CD8-positive, alpha-beta memory T cell (primary cell): ENCODE data around the gene PPARA. TPM values are rescaled to one million over a fixed set of nuclear protein-coding genes. Genes with fewer than 3 reads are reported as not detected.

Source experiments
- CTCF ChIA-PET: fragments of 350-600 bp; sonication (Branson Sonifier 250); formaldehyde crosslinking; loops from one replicate; lab custom pipeline; 2021; ENCODE audit warnings: antibody characterized with exemption; lab: Charles Lee
- POLR2A ChIA-PET: fragments of 350-600 bp; sonication (Branson Sonifier 250); formaldehyde crosslinking; loops from one replicate; lab custom pipeline; 2021; ENCODE audit warnings: antibody characterized with exemption; lab: Charles Lee
- DNase-seq, 5 donors: peaks; one replicate each; pipeline versions ENCODE4 v3.0.0 to v3.0.0-alpha.2; 2020 to 2022; ENCODE audit warnings: mixed read lengths in 1 of 5
- H3K27ac ChIP-seq: one replicate; pipeline ENCODE4 v1.7.0; 2013; ENCODE audit warnings: low read depth, mild to moderate bottlenecking, low read length, moderate library complexity
- H3K27me3 ChIP-seq: 2 replicates; pipeline ENCODE4 v1.7.0; 2013; ENCODE audit warnings: low read length, mild to moderate bottlenecking; ENCODE audit not compliant: insufficient read depth, poor library complexity, severe bottlenecking
- H3K36me3 ChIP-seq: 2 replicates; pipeline ENCODE4 v1.7.0; 2013; ENCODE audit warnings: mild to moderate bottlenecking, low read length, moderate library complexity; ENCODE audit not compliant: insufficient read depth
- H3K4me1 ChIP-seq: 2 replicates; pipeline ENCODE4 v1.7.0; 2013; ENCODE audit warnings: mild to moderate bottlenecking, low read length, moderate library complexity; ENCODE audit not compliant: insufficient read depth
- H3K4me3 ChIP-seq: 2 replicates; pipeline ENCODE4 v1.7.0; 2013; ENCODE audit warnings: mild to moderate bottlenecking, low read length
- H3K9me3 ChIP-seq: 2 replicates; pipeline ENCODE4 v1.7.0; 2013; ENCODE audit warnings: mild to moderate bottlenecking, low read length
- H3K27ac Mint-ChIP-seq, 8 donors: one replicate each; pipeline ENCODE4 v1.8.0; 2020 to 2021; ENCODE audit warnings: mixed read lengths in 8 of 8, mild to moderate bottlenecking in 6 of 8, inconsistent platforms in 3 of 8, moderate library complexity in 3 of 8
- H3K27me3 Mint-ChIP-seq, 2 donors: one replicate each; pipeline ENCODE4 v1.8.0; 2020 to 2021; ENCODE audit warnings: mixed read lengths in 2 of 2, mild to moderate bottlenecking in 1 of 2, moderate library complexity in 1 of 2
- H3K36me3 Mint-ChIP-seq, 3 donors: one replicate each; pipeline ENCODE4 v1.8.0; 2020 to 2021; ENCODE audit warnings: mixed read lengths in 3 of 3, inconsistent platforms in 1 of 3, mild to moderate bottlenecking in 1 of 3
- H3K4me1 Mint-ChIP-seq, 3 donors: one replicate each; pipeline ENCODE4 v1.8.0; 2020 to 2021; ENCODE audit warnings: mixed read lengths in 3 of 3, inconsistent platforms in 1 of 3, mild to moderate bottlenecking in 1 of 3
- H3K4me3 Mint-ChIP-seq, 7 donors: one replicate each; pipeline ENCODE4 v1.8.0; 2020 to 2021; ENCODE audit warnings: mixed read lengths in 7 of 7, mild to moderate bottlenecking in 6 of 7, moderate library complexity in 4 of 7, inconsistent platforms in 2 of 7
- H3K9me3 Mint-ChIP-seq, 5 donors: one replicate each; pipeline ENCODE4 v1.8.0; 2020 to 2022; ENCODE audit warnings: mixed read lengths in 5 of 5, mild to moderate bottlenecking in 3 of 5, moderate library complexity in 2 of 5, inconsistent platforms in 1 of 5
- polyA plus RNA-seq: library from polyadenylated mRNA; unstranded; fragments of 300-500 nt; fragmentation: Illumina TruSeq; gene quantifications from one replicate; pipeline ENCODE4 v1.2.3, GENCODE V29; 2021
- total RNA-seq, 2 experiments: library from RNA; stranded (reverse); gene quantifications; one replicate each; pipeline ENCODE4 v1.2.3, GENCODE V29; 2021

Gene PPARA
- total and polyA plus RNA-seq, 3 experiments from 2014 or later = 10.1 to 12.9 (median 11.2) TPM

DNA sequence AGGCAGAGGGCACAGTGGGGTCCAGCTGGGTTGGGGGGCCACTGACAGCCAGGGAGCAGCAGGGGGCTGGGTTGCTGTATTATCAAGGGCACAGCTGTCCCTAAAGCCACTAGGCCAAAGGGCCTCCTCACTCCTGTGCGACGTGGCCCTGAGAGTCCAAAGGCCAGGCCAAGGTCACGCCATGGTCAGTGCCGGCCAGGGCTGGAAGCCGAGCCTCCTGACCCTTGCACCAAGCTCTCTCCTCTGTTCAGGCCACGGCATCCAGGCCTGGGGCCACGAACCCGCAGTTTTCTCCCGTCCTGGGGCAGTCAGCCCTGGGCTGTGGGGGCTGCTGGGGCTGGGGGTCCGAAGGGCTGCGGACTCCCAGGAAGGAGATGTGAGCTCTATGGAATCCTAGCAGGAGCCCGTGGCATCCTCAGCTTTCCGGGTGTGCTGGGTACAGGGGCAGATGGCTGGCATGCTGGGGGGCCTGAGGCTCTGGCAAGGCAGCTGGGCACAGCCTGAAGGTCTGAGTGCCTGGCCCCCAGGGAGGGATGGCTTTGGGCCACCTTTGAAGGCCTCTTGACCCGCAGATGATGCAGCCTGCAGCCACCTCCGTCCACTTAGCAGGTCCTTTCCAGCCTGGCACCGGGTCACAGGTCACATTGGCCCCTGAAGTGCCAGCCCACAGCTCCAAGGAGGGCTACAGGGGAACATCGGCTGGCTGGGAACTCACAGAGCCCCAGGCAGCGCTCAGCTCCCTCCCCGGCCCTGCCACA is 17.3 kb upstream of the PPARA start:
- CTCF ChIA-PET = interaction anchor here (1.0 to 1.2 kb wide), 2 partner anchors 11 to 21 kb away, joined by 3 to 4 read pairs; no protein-coding TSS in a partner anchor
- Histone ChIP-seq H3K4me1 (no peaks in the 10 kb centered on the region), H3K36me3 (no peaks in the 10 kb centered on the region), H3K27me3 (no peaks in the 10 kb centered on the region), H3K27ac (no peak overlapping the region), H3K4me3 (no peak overlapping the region), H3K9me3 (no peaks in the 10 kb centered on the region)
- Mint-ChIP-seq H3K27me3 (no peaks in the 10 kb centered on the region), H3K36me3 (no peaks in the 10 kb centered on the region), H3K9me3 (no peaks in the 10 kb centered on the region), H3K4me1 (no peaks in the 10 kb centered on the region), H3K27ac (no peak overlapping the region), H3K4me3 (no peak overlapping the region)
- DNase-seq = peak in 1 of 5 donors; percentile 18
- POLR2A ChIA-PET = no interaction called here

DNA sequence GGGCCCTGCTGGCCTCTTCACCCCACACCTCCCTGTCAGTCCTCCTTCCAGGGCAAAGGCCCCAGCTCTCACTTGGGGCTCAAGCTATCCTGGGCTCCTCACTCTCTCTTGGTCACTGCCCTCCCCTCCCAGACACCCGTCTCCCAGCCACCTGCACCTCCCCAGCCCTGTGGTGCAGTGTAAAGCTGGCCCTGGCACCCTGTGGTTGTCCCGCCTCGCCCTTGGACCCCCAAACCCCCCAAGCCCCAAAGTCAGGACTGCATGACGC is 16.8 kb upstream of the PPARA start:
- H3K9me3 Mint-ChIP-seq = no peaks in the 10 kb centered on the region
- no peak overlapping the region for H3K27ac ChIP-seq
- peak in 1 of 5 donors; percentile 30 for DNase-seq
- no peak overlapping the region for H3K4me3 Mint-ChIP-seq
- H3K36me3 Mint-ChIP-seq = no peaks in the 10 kb centered on the region
- no peaks in the 10 kb centered on the region for H3K4me1 ChIP-seq
- no peak overlapping the region for H3K4me3 ChIP-seq
- POLR2A ChIA-PET = no interaction called here
- no peak overlapping the region for H3K27ac Mint-ChIP-seq
- H3K4me1 Mint-ChIP-seq = no peaks in the 10 kb centered on the region
- H3K36me3 ChIP-seq = no peaks in the 10 kb centered on the region
- H3K9me3 ChIP-seq = no peaks in the 10 kb centered on the region
- CTCF ChIA-PET = interaction anchor here (1.0 kb wide), 1 partner anchor 22 kb away, joined by 3 read pairs; no protein-coding TSS in a partner anchor
- H3K27me3 ChIP-seq = no peaks in the 10 kb centered on the region
- H3K27me3 Mint-ChIP-seq = no peaks in the 10 kb centered on the region

DNA sequence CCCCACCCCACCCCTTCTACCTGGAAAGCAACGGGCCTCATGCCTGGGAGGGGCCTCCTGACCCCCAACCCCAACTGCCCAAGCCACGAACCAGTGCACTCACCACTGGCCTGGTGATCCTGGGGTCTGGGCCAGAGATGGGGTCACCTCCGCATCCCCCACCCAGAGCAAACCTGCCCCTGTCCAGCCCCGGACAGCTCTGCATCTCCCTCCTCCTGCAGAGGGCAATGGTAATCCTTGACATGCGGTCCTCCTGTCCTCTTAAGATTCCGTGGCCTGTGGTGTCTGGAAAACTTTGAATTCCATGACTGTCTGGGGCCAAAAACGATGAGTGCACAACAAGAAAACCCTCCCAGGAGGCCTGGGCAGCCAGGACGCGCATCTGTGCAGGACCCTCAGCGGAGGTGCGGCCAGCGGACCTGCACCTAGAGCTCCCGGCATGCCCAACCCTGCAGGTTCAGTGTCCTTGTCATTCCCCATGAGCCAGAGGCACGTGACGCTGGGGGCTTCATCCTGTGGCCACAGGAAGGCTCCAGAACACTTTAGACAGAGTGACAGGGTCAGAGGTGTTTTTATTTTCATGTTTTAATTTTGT is 16.1 kb upstream of the PPARA start:
- Mint-ChIP-seq H3K4me3 (no peak overlapping the region), H3K4me1 (no peaks in the 10 kb centered on the region), H3K27ac (no peak overlapping the region), H3K36me3 (no peaks in the 10 kb centered on the region), H3K27me3 (no peaks in the 10 kb centered on the region), H3K9me3 (no peaks in the 10 kb centered on the region)
- H3K9me3 ChIP-seq = no peaks in the 10 kb centered on the region
- ChIA-PET CTCF (interaction anchor here (1.6 kb wide), 1 partner anchor 162 kb away, joined by 3 read pairs; no protein-coding TSS in a partner anchor), POLR2A (no interaction called here)
- peak in 1 of 5 donors; percentile 15 for DNase-seq
- H3K36me3 ChIP-seq = no peaks in the 10 kb centered on the region
- H3K27me3 ChIP-seq = no peaks in the 10 kb centered on the region
- H3K4me3 ChIP-seq = no peak overlapping the region
- H3K4me1 ChIP-seq = no peaks in the 10 kb centered on the region
- no peak overlapping the region for H3K27ac ChIP-seq

DNA sequence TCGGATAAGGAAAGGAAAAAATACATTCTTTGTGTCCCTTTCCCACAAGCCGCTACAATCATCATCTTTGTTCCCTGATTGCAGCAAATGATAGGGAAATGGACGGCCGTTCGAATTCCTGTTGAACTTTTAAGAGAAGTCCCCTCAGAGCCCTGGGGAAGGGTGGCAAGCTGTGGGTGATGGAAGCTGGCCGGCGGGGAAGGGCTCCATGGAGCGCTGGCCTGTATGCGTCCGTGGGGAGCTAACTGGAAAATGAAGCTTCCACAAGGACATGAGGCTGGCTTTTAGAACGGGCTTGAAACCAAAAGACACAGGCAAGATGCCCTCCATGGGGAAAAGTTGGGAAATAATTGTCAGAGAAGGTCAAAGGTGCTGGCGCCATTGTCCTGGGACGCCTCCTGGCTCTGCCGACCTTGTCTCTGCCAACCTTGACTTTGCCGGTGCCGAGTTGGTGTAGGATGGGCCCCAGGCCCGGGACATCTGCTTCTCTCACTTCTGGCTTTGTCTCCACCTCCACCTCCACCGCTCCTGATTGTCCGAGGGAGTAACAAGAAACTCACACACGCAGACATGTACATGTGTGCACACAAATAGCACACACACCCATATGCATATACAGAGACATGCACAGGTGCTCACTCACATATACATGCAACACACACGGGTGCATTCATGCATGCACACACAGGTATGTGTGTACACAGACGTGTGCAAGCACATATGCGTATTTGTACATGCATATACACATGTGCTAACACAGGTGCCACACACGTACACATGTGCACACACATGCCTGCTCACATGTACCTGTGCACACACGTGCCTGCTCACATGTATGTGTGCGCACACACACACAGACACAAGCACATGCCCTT is 14.5 kb upstream of the PPARA start:
- ChIA-PET CTCF (interaction anchor here (1.6 kb wide), 1 partner anchor 160 kb away, joined by 3 read pairs; no protein-coding TSS in a partner anchor), POLR2A (interaction anchor here (0.6 kb wide), 1 partner anchor 16 kb away, joined by 3 read pairs; no protein-coding TSS in a partner anchor)

DNA sequence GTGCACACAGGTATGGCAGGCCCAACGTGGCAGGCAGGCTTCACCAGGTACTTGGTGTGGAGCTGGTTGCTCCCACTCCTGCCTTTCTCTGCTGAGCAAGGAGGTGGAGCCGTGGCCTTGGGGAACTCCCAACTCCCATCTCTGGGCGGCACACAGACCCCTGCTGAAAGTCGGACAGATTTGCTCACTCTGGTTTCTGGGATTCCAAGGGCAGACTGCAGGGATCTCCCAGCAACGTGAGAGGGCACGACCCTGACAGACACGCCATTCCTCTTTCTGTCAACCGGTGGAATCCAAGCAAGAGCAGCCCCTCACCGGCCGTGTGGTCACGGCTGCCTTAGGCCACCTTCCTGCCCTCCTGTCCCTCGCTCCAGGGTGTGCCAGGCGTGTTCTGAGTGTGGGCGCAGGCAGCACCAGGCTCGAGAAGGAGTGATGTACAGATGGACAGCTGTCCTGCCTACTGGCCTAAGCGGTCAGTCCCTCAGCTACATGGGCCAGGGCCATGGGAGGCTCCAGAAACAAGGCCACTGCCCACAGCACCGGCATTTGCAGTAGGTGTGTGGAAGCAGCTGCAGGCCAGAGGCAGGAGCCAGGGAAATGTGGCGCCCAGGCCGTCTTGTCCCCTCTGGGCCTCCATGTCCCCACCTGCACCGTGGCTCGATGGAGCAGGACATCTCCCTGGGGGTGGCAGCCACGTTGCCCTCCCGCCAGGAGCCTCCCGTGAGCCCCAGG is 13.7 kb upstream of the PPARA start:
- CTCF ChIA-PET = no interaction called here
- no peak overlapping the region for H3K27ac Mint-ChIP-seq
- H3K27me3 ChIP-seq = no peaks in the 10 kb centered on the region
- no peaks in the 10 kb centered on the region for H3K4me1 ChIP-seq
- H3K9me3 ChIP-seq = no peaks in the 10 kb centered on the region
- no peaks in the 10 kb centered on the region for H3K36me3 ChIP-seq
- POLR2A ChIA-PET = no interaction called here
- DNase-seq = no peak
- H3K27me3 Mint-ChIP-seq = no peaks in the 10 kb centered on the region
- H3K9me3 Mint-ChIP-seq = no peaks in the 10 kb centered on the region
- H3K4me3 ChIP-seq = no peak overlapping the region
- peaks cover 0 to 4% (median 4%) of the 10 kb centered on the region in 3 donors for H3K4me1 Mint-ChIP-seq
- H3K36me3 Mint-ChIP-seq = no peaks in the 10 kb centered on the region
- no peak overlapping the region for H3K27ac ChIP-seq
- no peak overlapping the region for H3K4me3 Mint-ChIP-seq

More for the DNA sequence above, 14.5 kb upstream of the PPARA start:
- Mint-ChIP-seq H3K4me1 (no peaks in the 10 kb centered on the region), H3K27ac (peak overlapping the region in 1 of 8 donors; percentile 68), H3K9me3 (no peaks in the 10 kb centered on the region), H3K27me3 (no peaks in the 10 kb centered on the region), H3K36me3 (no peaks in the 10 kb centered on the region), H3K4me3 (no peak overlapping the region)
- Histone ChIP-seq H3K4me3 (no peak overlapping the region), H3K27ac (no peak overlapping the region), H3K4me1 (no peaks in the 10 kb centered on the region), H3K27me3 (no peaks in the 10 kb centered on the region), H3K9me3 (no peaks in the 10 kb centered on the region), H3K36me3 (no peaks in the 10 kb centered on the region)
- DNase-seq = peak in 1 of 5 donors; percentile 12

DNA sequence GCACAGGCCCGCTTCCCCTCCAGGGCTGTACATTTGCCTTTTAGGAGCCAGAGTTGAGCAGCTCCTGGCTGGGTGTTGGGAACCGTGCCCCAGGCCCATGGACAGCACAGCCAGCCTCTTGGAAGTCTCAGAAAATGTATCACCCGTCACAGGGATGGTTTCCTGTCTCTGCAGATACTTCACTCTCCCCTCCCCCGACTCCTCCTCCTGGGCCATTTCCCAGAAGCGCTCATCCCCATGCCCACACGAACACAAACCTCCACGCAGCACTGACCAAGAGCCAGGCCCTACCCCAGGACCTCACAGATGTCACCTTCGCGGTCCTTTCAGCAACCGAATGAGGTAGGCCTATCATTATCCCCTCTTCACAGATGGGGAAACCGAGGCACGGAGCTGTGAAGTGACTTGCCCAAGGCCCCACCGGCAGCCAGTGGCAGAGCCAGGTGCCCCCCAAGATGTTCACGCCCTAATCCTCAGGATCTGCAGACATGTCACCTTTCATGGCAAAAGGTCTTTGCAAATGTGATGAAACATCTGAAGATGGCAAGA is 13.0 kb upstream of the PPARA start:
- H3K4me1 Mint-ChIP-seq = peaks cover 0 to 5% (median 5%) of the 10 kb centered on the region in 3 donors
- Histone ChIP-seq H3K27me3 (no peaks in the 10 kb centered on the region), H3K36me3 (no peaks in the 10 kb centered on the region), H3K4me1 (no peaks in the 10 kb centered on the region), H3K9me3 (no peaks in the 10 kb centered on the region), H3K4me3 (no peak overlapping the region), H3K27ac (no peak overlapping the region)
- no peaks in the 10 kb centered on the region for H3K27me3 Mint-ChIP-seq
- no peak for DNase-seq
- H3K9me3 Mint-ChIP-seq = no peaks in the 10 kb centered on the region
- H3K27ac Mint-ChIP-seq = no peak overlapping the region
- POLR2A ChIA-PET = no interaction called here
- H3K36me3 Mint-ChIP-seq = no peaks in the 10 kb centered on the region
- no peak overlapping the region for H3K4me3 Mint-ChIP-seq
- CTCF ChIA-PET = no interaction called here

DNA sequence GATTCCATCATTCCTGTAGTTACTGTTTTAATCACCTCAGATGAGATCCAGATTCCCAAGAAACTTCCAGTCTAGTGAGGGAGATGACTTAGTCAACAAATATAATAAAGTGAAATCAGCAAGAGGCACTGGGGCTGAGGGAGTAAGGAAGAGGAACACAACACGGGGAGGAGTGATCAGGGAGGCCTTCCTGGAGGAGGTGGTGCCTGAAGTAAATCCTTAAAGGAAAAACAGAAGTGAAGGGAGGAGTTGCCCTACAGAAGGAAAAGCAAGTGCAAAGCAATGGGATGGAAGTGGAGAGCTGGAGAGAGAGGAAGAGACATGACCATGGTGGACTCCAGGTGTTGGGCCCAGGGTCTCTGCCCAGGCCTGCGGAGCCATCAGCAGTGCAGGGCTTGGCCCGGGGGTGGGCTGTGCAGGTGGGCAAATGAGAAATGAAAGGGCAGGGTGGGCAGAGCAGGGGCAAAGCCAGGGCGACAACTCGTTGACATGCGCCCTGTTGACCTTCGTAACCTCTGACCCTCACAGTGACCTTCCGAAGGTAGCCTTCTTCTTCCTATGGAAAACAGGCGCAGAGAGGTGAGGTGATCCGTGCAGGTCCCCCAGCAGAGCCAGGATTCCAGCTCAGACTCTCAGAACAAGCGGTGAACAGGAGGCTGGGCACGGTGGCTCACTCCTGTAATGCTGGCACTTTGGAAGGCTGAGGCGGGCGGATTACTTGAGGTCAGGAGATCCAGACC is 12.1 kb upstream of the PPARA start:
- no peak overlapping the region for H3K27ac ChIP-seq
- POLR2A ChIA-PET = no interaction called here
- Mint-ChIP-seq H3K4me1 (peaks cover 0 to 5% (median 5%) of the 10 kb centered on the region in 3 donors), H3K27me3 (no peaks in the 10 kb centered on the region), H3K27ac (no peak overlapping the region), H3K9me3 (no peaks in the 10 kb centered on the region), H3K4me3 (no peak overlapping the region), H3K36me3 (no peaks in the 10 kb centered on the region)
- CTCF ChIA-PET = no interaction called here
- no peaks in the 10 kb centered on the region for H3K27me3 ChIP-seq
- H3K9me3 ChIP-seq = no peaks in the 10 kb centered on the region
- no peaks in the 10 kb centered on the region for H3K36me3 ChIP-seq
- H3K4me1 ChIP-seq = no peaks in the 10 kb centered on the region
- no peak overlapping the region for H3K4me3 ChIP-seq
- no peak for DNase-seq
